Stimulated activated naive CD4-positive, alpha-beta T cell treated with Interleukin-2 at 50 U/mL for 16 hours (primary cell): ENCODE measurements around the gene PDZD2.

ENCODE experiments used
- DNase-seq: peaks from one replicate; lab custom pipeline; 2025; lab: John Stamatoyannopoulos, UW

PDZD2 gene

DNA sequence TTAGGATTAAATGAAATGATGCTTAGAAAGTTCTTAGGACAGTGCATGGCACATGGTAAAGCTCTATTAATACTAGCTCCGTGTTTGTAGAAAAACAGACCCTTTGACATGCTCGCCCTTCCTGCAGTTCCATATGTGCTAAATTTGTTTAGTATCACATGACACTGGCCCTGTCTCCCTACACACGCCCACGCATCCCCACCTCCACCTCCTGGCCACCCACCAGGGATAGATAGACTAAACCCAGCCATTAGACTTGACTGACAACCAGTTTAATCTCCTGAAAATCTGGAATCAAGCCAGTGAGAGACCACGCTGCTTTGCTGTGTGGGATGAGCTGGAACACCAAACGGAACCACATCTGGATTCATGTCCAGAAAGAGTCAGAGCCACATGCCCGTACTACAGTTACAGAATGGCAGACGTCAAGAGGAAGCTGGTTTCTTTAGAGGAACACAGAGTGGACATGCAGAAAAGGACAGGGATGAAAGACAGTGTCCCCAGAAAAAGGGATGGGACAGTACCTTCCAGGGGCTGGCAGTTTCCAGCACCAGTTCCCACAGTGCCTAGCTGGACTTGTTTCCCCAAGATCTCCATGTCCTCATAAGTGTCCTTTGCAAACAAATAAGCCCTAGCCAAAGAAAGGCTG, 186.1 kb downstream of the PDZD2 start:
- no peak for DNase-seq

- DNase-seq: no peak
These were observed 186.7 kb downstream of the PDZD2 start for GRCh38 chr5:31825518-31826068.

DNA sequence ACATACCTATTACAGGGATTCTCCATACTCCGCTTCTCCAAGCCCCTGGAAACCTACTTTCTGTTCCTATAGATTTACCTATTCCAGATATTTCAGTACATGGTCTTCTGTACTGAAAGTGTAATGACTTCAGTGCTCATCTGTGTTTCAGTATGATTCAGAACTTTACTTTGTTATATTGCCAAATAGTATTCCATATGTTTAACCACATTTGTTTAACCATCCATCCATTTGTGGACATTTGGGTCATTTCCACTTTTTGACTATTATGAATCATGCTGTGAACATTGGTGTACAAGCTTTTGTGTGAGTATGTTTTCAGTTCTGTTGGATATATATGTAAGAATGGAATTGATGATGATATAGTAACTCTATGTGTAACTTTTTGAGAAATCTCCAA, 188.9 kb downstream of the PDZD2 start:
- DNase-seq: no peak

GRCh38 chr5:31832966-31833365, 194.0 kb downstream of the PDZD2 start:
- DNase-seq: no peak

GRCh38 chr5:31833710-31834109, 194.8 kb downstream of the PDZD2 start:
- no peak for DNase-seq

DNA sequence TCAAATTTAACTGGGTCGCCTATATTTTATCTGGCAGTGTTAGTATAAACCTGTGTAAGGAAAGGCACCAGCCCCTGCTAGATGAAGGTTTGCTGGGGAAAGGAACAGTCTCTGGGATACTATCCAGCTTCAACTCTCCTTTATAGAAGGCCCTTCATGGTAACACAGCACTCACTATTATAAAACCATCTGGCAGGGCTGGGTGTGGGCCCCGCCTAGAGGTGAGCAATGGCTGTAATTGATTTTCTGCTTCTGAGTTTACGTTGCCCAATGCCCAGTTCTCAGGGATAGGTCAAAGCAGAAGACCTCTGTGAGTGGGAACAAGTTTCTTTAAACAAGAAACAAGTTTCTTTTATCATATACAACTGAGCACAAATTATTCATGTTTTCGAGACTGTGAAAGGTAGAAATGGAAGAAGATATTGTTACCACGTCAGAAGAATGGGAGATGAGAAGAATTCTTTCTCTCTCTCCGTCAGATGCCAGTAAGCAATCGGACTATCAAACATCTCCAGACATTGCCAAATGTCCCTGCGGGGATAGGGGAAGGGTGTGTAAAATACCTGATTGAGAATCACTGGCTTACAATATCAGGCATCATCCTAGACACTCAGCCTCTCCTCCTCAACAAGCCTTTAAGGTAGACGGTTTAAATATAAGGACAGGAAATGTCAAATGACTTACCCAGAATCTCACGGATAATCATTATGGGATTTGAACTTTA, 205.9 kb downstream of the PDZD2 start:
- no peak for DNase-seq

GRCh38 chr5:31845361-31845760, 206.4 kb downstream of the PDZD2 start:
- no peak for DNase-seq

- no peak for DNase-seq
These were observed 208.0 kb downstream of the PDZD2 start for GRCh38 chr5:31846934-31847333.

DNA sequence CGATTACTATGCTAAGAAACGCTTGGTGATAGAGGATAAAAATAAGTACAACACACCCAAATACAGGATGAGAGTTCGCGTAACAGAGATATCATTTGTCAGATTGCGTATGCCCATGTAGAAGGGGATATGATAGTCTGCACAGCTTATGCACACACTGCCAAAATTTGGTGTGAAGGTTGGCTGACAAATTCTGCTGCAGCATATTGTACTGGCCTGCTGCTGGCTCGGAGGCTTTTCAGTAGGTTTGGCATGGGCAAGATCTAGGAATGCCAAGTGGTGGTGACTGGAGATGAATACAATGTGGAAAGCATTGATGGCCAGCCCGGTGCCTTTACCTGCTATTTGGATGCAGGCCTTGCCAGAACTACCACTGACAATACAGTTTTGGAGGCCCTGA, 208.4 kb downstream of the PDZD2 start:
- DNase-seq: no peak

GRCh38 chr5:31850981-31851689, 212.2 kb downstream of the PDZD2 start:
- no peak for DNase-seq

DNA sequence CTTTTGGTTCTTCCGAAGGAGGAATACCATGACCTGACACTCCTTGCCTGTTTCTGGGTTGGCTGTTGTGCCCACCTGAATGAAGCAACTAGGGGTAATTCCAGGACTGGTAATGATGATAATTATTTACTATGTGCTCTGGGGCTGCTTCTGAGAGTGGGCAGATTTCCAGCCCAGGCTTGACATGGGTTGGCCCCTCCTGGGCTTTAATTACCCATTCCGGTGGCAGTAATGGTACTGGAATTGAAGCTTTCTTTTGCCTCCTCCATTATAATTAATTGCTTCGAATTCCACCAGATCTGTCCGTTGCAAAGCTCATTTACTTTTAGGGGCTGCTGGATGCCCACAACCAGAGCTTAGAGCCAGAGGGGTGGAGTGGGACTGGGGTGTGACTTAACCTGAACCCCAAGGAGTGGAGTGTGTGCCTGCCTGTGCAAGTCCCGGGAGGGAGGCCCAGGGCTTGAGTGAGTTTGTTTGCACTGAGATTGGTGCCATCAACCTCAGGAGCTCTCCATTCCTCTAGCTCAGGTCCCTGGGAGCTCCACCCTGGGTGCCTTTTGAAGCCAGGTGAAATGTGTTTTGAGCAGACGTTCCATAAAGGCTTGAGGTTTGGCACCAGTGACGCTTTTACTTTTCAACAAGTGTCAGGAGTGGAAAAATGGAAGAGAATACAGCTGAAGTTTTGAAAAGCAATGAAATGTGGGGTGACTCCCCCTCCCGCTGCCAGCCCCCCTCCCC, 214.6 kb downstream of the PDZD2 start:
- DNase-seq: no peak

DNA sequence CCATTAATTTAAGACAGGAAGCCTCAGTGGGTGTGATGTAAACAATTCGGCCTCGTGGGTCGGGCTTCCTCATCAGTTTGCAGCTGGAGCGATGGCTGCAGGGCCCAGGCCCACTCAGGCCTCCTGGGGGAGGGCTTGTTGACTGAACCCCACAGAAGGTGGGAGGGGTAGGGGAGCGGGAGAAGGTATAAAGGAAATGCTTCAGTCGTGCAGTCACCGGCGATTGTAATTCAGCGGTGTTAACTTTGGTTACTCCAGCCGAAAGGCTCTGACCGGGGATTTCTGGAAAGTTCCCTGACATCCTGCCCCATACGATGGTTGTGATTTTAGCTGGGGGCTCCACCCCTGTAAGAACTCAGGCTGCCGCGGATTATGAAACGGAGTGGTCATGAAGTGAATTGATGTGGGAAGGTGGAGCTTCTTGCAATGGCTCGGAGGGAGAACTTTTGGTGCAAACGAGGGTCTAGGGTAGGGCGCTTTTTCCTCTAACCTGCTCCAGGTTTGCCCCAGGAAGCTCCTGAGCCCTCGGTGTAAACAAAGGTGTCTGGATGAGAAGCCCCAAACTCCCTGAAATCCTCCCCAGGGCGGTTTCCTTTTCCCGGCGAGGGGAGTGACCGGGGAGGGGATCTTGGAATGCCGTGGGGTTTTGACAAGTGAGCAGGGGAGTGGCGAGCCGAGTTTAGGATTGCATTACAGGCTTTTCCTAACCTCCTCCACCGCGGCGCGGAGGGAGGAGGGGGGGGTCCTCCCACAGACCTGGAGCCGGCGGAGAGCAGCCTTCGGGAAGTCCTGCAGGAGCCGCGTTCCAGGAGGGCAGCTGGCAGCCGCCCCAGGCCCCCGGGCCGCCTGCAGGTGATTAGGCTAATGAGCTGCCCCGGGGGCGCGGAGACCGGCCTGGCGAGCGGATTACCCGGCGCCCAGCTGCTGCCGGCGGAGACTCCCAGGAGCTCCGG, 215.5 kb downstream of the PDZD2 start:
- no peak for DNase-seq

DNA sequence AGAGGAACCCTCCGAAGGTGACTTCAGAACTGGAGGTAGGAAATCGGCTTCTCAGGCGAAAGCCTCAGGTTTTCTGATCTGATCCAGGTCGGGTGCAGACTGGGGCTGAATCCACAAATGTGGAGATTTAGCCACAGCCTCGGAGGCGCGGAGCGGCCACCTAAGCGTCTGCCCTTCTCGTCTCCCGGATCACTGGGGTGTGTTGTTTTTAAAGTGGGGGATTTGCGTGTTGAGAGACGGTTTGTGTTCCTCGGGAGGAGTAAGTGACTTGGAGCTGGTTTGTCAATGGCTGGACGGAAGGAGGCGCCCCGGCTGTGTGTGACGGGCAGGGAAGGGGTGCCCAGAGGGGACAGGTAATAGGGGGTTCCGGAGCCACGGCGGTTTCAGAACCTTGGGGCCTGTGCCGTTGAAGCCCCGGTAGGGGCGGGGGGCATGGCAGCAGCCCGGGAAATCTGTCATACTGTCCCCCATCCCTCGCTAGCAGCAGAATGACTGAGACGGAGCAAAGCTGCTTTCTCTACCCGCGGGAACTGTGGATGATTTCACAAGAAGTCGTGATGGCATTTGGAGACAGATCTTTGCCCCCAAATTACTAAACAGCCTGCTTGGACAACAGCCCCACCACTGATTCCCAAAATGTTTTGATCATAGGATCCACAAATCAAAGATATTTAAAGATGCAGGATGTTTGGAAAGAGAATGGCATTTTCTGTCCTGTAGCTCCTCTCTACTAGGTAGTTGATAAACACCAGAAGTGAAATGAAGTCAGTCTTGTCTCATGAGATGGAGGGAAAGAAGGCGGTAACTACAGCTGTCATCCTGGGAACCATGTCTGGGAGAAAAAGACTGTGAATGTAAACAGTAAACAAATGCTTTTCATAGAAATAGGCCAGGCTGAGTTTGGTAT, 216.5 kb downstream of the PDZD2 start:
- DNase-seq: no peak

- no peak for DNase-seq
These were observed 220.2 kb downstream of the PDZD2 start for GRCh38 chr5:31859096-31859495.

DNA sequence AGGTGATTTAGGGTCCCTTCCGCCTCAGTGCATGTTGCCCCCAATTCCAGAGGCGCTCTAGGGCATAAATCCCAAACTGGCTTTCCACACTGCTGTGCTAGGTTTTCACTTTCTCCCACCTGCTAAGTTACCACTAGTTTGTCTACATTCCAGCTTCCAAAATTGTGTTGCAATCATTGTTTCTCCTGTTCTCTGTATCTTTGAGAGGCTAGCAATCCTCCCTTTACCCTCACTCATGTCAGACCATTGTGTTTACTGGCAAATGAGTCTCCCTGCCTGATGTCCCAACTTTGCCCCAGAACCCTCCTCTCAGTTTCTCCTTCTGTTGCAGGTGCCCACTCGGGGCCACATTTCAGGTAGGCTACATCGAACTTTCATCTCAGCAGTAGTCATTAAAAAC, 221.3 kb downstream of the PDZD2 start:
- no peak for DNase-seq

GRCh38 chr5:31860726-31861433, 221.9 kb downstream of the PDZD2 start:
- no peak for DNase-seq

DNA sequence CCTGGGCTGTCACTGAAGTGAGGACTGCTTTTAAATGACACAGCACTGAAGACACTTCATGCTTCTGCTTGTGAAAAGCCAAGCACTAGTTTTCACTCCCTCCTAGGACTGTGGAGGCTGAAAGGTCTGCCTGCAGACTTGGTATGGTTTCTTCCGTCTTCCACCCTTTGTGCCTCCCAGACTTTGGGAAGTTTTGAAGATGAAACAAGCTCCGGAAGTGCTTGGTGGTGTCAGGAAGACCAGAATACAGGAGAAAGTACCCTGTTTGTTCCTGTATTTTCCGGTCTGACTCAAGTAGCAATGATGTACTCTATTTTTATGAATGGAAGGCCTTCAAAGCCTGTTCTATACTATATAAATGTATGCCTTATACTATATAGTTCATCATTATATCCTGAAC, 222.7 kb downstream of the PDZD2 start:
- DNase-seq: no peak

DNA sequence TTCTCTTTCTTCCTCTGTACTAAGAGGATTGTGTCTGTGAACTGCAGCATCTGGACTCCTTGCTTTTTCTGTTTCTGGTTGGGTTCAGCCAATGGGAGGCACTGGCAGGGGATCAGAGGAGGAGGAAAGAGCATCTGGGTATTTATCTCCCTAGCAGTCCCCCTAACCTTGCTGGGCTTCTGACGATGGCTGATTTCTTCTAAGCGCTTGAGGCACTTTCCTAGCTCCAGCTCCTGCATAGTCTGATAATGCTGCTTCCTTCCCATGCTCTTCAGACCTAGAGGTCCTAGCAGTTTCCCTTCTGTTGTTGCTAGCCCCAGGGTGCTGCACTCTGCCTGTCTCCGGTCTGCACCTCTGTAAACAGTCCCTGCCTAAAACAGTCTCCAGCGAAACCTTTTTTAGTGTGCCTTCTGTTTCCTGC, 225.1 kb downstream of the PDZD2 start:
- DNase-seq: no peak

- no peak for DNase-seq
These were observed 227.2 kb downstream of the PDZD2 start for GRCh38 chr5:31866166-31866565.
